Parathyroid adenoma (tissue), 2 donors: ENCODE measurements around the gene CDH4.

Source experiments
- H2AFZ ChIP-seq: fragments of 300-600 bp; sonication (generic); one replicate; pipeline ENCODE4 v1.7.0; 2017; ENCODE audit warnings: antibody characterized with exemption, mild to moderate bottlenecking
- H3K27ac ChIP-seq: fragments of 300-600 bp; sonication (generic); one replicate; pipeline ENCODE4 v1.7.0; 2017
- H3K27me3 ChIP-seq: fragments of 300-600 bp; sonication (generic); one replicate; pipeline ENCODE4 v1.7.0; 2017; ENCODE audit warnings: low read length; ENCODE audit not compliant: control insufficient read depth, insufficient read depth
- H3K36me3 ChIP-seq: fragments of 300-600 bp; sonication (generic); one replicate; pipeline ENCODE4 v1.7.0; 2017; ENCODE audit warnings: low read length; ENCODE audit not compliant: control insufficient read depth, insufficient read depth
- H3K4me1 ChIP-seq: fragments of 300-600 bp; sonication (generic); one replicate; pipeline ENCODE4 v1.7.0; 2017; ENCODE audit warnings: control low read depth
- H3K4me2 ChIP-seq: fragments of 300-600 bp; sonication (generic); one replicate; pipeline ENCODE4 v1.7.0; 2017; ENCODE audit warnings: low read length
- H3K4me3 ChIP-seq: fragments of 300-600 bp; sonication (generic); one replicate; pipeline ENCODE4 v1.7.0; 2017; ENCODE audit warnings: low read depth, low read length
- H3K79me2 ChIP-seq: fragments of 300-600 bp; sonication (generic); one replicate; pipeline ENCODE4 v1.7.0; 2017; ENCODE audit warnings: control low read depth
- H3K9ac ChIP-seq: fragments of 300-600 bp; sonication (generic); one replicate; pipeline ENCODE4 v1.7.0; 2017; ENCODE audit warnings: mild to moderate bottlenecking
- H3K9me3 ChIP-seq: fragments of 300-600 bp; sonication (generic); one replicate; pipeline ENCODE4 v1.7.0; 2017; ENCODE audit warnings: low read length; ENCODE audit not compliant: control insufficient read depth
- TF ChIP-seq, protein P1 (sequence below): fragments of 300-600 bp; sonication (generic); IDR thresholded peaks from one replicate; pipeline ENCODE4 v1.7.0; 2017; ENCODE audit warnings: antibody characterized with exemption, mild to moderate bottlenecking
- donor health status: primary hyperparathyroidism.

The CDH4 gene

DNA sequence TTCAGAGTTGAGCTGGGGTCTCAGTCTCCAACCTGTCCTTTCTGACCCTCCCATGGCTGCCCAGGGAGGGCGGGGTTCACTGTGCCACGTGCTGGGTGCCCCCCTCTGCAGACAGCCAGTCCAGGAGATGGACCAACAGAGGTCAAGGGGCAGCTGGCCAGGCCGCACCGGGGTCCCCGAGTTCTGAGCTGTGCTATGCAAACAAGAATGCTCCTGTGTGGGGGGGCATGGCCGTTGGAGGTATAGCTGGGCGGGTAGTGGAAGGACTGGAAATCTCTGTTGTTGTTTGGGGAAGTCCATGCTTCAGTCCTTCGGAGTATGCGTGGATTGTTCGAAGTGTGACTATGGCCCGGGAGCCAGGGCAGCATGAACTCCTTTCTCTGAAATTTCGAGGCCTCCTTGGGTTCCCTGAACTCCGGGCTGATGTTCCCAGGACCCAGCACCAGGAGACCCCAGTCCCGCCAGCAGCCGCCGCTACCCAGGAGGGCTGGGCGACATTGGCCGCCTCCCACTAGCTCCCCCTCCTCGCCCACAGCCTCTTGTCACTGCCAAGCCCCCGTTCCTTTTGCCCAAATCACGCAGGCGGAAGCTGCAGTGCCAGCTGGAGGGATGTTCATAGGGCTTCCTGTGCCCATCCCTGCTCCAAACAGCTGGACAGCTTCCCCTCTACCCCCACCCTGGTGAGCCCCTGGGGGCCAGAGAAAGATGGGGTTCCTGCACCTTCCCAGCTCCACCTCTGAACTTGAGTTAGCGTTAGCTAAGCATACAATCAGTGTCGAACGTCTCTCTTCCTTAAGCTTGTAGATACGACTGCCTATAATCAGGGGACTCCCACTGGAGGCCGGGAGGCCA is 687.0 kb downstream of the CDH4 start:
- no peaks in the 10 kb centered on the region for H3K79me2 ChIP-seq
- no peaks in the 10 kb centered on the region for H3K36me3 ChIP-seq
- TF ChIP-seq, protein P1, sequence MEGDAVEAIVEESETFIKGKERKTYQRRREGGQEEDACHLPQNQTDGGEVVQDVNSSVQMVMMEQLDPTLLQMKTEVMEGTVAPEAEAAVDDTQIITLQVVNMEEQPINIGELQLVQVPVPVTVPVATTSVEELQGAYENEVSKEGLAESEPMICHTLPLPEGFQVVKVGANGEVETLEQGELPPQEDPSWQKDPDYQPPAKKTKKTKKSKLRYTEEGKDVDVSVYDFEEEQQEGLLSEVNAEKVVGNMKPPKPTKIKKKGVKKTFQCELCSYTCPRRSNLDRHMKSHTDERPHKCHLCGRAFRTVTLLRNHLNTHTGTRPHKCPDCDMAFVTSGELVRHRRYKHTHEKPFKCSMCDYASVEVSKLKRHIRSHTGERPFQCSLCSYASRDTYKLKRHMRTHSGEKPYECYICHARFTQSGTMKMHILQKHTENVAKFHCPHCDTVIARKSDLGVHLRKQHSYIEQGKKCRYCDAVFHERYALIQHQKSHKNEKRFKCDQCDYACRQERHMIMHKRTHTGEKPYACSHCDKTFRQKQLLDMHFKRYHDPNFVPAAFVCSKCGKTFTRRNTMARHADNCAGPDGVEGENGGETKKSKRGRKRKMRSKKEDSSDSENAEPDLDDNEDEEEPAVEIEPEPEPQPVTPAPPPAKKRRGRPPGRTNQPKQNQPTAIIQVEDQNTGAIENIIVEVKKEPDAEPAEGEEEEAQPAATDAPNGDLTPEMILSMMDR, result no peak
- H3K9me3 ChIP-seq, result no peaks in the 10 kb centered on the region
- no peak overlapping the region for H3K27ac ChIP-seq
- H3K4me3 ChIP-seq, result no peak overlapping the region
- no peak overlapping the region for H2AFZ ChIP-seq
- H3K4me2 ChIP-seq, result no peak overlapping the region
- peaks cover 4% of the 10 kb centered on the region for H3K27me3 ChIP-seq
- H3K4me1 ChIP-seq, result no peaks in the 10 kb centered on the region
- no peak overlapping the region for H3K9ac ChIP-seq

DNA sequence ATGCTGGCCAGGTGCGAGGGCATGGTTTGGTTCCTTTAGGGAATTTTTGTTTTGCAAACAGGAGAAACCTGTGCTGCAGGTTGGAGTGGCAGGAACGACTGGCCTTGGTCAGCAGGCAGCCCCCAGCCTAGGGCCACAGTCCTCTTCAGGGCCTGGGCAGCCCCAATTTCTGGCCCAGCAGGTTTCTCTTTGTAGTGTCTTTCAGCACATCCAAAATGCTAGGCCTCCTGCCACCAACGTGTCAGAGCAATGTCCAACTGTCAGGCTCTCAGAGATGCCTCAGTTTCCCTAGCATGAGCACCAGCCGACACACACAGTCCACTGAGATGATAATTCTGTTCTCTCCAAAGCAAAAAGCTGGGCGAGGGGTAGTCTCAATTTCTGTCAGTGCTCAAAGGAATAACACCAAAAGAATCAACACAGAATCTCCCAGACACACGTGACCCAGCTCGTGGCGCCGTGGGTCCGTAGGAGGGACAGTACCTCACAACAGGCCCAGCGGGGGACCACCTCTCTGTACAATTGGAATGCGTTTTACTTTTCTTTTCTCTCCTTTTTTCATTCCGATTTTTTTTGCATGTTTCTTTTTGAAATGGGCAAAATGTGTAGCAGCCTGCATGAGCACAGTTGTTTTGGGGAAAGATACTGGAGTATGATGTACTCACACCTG is 687.8 kb downstream of the CDH4 start:
- Histone ChIP-seq H3K27ac (no peak overlapping the region), H3K9me3 (no peaks in the 10 kb centered on the region), H3K27me3 (peaks cover 4% of the 10 kb centered on the region), H3K4me3 (no peak overlapping the region), H3K4me2 (no peak overlapping the region), H3K9ac (no peak overlapping the region), H2AFZ (no peak overlapping the region), H3K36me3 (no peaks in the 10 kb centered on the region), H3K4me1 (no peaks in the 10 kb centered on the region), H3K79me2 (no peaks in the 10 kb centered on the region)
- TF ChIP-seq, protein P1, result no peak

DNA sequence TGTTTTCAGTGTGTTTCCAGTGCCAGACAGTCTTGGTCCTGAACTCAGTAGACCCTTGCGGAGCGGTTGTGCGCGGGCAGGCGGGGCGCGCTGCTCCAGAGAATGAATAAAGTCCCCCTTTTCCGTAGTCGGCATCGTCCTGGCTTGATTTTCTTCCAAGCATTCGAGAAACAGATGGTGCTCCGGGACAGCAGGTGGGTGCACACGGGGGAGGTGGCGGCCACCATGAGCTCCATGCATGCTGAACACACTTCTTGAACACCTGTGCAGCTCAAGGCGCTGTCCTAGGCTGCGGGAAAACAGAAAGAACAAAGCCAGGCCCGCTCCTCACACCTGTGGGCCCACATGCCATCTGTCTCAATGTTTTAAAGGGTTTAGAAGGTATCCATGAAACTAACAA is 688.4 kb downstream of the CDH4 start:
- Histone ChIP-seq H3K79me2 (no peaks in the 10 kb centered on the region), H3K4me2 (no peak overlapping the region), H3K36me3 (no peaks in the 10 kb centered on the region), H3K9me3 (no peaks in the 10 kb centered on the region), H3K27me3 (peaks cover 4% of the 10 kb centered on the region), H3K4me1 (no peaks in the 10 kb centered on the region), H3K4me3 (no peak overlapping the region), H2AFZ (no peak overlapping the region), H3K9ac (no peak overlapping the region), H3K27ac (no peak overlapping the region)
- TF ChIP-seq, protein P1, result no peak

DNA sequence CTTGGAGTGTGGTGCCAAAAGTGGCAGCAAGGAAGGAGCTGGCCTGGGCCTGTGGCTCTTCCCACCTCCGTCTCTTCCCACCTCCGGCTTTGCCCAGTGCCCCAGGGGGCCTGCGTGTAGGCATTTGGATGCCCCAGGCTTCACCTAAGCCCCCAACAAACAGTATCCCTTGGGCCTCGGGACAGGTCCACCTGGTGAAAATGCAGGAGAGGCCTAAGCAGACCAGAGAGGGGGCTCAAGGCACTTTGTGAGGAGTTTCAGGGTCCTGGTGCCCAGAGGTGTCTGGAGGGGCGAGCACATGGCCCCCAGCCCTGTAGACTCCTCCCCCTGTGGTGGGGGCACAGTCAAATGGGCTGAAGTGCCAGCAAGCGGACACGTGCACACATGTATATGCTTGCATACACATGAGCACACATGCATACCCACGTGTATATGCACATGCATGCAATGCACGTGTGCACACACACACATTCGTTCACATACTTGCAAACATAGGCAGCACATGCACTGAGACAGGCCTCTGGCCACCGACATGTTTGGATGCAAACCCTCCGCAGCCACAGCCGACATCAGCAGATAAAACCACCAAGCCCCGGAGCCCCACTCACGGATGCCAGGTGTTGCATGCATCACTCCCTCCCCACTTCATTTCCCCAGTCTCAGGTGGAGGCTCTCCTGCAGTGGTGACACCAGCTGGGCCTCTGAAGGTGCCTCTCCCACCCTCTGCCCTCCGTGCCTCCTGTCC is 689.1 kb downstream of the CDH4 start:
- Histone ChIP-seq H3K9me3 (no peaks in the 10 kb centered on the region), H3K9ac (no peak overlapping the region), H3K79me2 (no peaks in the 10 kb centered on the region), H3K36me3 (no peaks in the 10 kb centered on the region), H3K4me3 (no peak overlapping the region), H3K4me2 (no peak overlapping the region), H3K27ac (no peak overlapping the region), H3K27me3 (peaks cover 4% of the 10 kb centered on the region), H2AFZ (no peak overlapping the region), H3K4me1 (no peaks in the 10 kb centered on the region)
- TF ChIP-seq, protein P1, result no peak
